Sigmoid colon (tissue), 4 donors: Measurements from ENCODE around the gene OPRM1.

Experiments
- POLR2A ChIP-seq, 2 donors: fragments of 450-650 bp; IDR thresholded peaks; one replicate each; pipeline ENCODE4 v1.6.1; 2016; ENCODE audit warnings: antibody characterized with exemption in 2 of 2, mild to moderate bottlenecking in 2 of 2, moderate library complexity in 2 of 2
- POLR2AphosphoS5 ChIP-seq, 4 donors: sonication (generic); formaldehyde crosslinking; IDR thresholded peaks; one replicate each; pipeline ENCODE4 v1.6.1; 2017; ENCODE audit warnings: antibody characterized with exemption in 4 of 4
- TF ChIP-seq, protein P1 (sequence below), 4 experiments: fragments of 450-650 bp in 3 of 4; fragments of 200-600 bp in 1 of 4; IDR thresholded peaks; one replicate each; pipeline ENCODE4 v1.5.1; 2016 to 2019; ENCODE audit warnings: antibody characterized with exemption in 4 of 4, mild to moderate bottlenecking in 3 of 4, moderate library complexity in 2 of 4

DNA sequence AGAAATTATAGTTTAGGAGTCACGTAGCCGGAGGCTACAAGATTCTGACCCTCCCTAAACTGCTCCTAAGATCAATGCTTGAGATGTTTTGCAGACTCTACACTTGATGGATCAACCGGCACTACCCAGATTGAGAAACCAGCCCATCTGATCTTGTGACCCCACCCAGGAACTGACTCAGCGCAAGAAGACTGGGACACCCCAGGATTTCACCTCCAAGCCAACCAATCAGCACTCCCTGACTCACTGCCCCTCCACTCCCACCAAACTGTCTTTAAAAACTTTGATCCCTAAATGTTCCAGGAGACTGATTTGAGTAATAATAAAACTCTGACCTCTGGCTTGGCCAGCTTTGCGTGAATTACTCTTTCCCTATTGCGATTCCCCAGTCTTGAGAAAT is 99.8 kb downstream of the OPRM1 start:
- TF ChIP-seq, protein P1, sequence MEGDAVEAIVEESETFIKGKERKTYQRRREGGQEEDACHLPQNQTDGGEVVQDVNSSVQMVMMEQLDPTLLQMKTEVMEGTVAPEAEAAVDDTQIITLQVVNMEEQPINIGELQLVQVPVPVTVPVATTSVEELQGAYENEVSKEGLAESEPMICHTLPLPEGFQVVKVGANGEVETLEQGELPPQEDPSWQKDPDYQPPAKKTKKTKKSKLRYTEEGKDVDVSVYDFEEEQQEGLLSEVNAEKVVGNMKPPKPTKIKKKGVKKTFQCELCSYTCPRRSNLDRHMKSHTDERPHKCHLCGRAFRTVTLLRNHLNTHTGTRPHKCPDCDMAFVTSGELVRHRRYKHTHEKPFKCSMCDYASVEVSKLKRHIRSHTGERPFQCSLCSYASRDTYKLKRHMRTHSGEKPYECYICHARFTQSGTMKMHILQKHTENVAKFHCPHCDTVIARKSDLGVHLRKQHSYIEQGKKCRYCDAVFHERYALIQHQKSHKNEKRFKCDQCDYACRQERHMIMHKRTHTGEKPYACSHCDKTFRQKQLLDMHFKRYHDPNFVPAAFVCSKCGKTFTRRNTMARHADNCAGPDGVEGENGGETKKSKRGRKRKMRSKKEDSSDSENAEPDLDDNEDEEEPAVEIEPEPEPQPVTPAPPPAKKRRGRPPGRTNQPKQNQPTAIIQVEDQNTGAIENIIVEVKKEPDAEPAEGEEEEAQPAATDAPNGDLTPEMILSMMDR (IDR thresholded peaks at IDR 0.05) = no peak
- TF ChIP-seq POLR2AphosphoS5 (IDR thresholded peaks at IDR 0.05) (no peak), POLR2A (IDR thresholded peaks at IDR 0.05) (no peak)
